Stimulated activated naive CD8-positive, alpha-beta T cell treated with anti-CD3 and anti-CD28 coated beads, Interleukin-15, amount 100 ng/mL, for 72 hours (primary cell): ENCODE results near the gene COL9A1.
A peak's percentile ranks its signal among the peaks of the same experiment; 100 is the strongest.

Experiments
- ATAC-seq: fragments of 150-1000 bp; cut with Tn5 transposase; 2 replicates; pipeline ENCODE4 v1.10.0; 2021; ENCODE audit warnings: mild to moderate bottlenecking, moderate library complexity
- DNase-seq, 2 donors: peaks; one replicate each; pipeline ENCODE4 v3.0.0; 2021 to 2022
- H3K27ac Mint-ChIP-seq, 2 donors: one replicate each; pipeline ENCODE4 v1.8.0; 2022; ENCODE audit warnings: mild to moderate bottlenecking in 2 of 2, mixed read lengths in 2 of 2, moderate library complexity in 2 of 2
- H3K27me3 Mint-ChIP-seq: one replicate; pipeline ENCODE4 v1.8.0; 2022; ENCODE audit warnings: mixed read lengths
- H3K4me1 Mint-ChIP-seq: one replicate; pipeline ENCODE4 v1.8.0; 2022; ENCODE audit warnings: mild to moderate bottlenecking, mixed read lengths
- H3K4me3 Mint-ChIP-seq, 2 donors: one replicate each; pipeline ENCODE4 v1.8.0; 2022; ENCODE audit warnings: mild to moderate bottlenecking in 2 of 2, mixed read lengths in 2 of 2, moderate library complexity in 1 of 2
- H3K9me3 Mint-ChIP-seq, 2 donors: one replicate each; pipeline ENCODE4 v1.8.0; 2022; ENCODE audit warnings: mixed read lengths in 2 of 2

COL9A1 gene

DNA sequence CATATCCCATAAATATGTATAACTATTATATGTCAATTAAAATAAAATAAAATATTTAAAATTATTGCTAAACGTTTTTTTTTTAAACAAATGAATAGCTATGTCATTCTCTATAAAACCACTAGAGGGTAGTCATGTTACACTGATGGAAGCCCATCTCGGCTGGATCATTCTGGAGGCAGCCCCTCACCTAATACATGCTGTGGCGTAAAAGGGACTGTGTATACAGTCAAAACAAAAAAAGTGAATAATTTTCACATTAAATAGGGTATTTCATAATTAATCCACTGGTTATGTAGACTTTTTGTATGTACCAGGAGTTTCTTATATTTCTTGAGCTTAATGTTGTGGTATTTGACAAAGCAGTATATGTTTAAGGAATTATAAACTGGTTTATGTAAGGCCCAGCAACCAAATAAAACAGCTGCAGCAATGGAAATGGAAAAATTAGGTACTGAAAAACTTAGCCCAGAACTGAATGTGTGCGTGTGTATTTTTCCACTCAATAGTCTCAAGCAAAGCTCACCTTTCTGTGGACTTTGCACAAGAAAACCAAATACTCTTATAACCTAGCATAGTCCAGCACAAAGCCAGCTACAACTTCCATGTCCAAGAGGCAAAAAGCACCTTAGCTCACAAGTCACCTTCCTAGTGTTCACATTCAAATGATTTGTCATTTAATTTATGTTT, 81.7 kb downstream of the COL9A1 start:
- no peak for DNase-seq
- ATAC-seq, result peak; percentile 57

DNA sequence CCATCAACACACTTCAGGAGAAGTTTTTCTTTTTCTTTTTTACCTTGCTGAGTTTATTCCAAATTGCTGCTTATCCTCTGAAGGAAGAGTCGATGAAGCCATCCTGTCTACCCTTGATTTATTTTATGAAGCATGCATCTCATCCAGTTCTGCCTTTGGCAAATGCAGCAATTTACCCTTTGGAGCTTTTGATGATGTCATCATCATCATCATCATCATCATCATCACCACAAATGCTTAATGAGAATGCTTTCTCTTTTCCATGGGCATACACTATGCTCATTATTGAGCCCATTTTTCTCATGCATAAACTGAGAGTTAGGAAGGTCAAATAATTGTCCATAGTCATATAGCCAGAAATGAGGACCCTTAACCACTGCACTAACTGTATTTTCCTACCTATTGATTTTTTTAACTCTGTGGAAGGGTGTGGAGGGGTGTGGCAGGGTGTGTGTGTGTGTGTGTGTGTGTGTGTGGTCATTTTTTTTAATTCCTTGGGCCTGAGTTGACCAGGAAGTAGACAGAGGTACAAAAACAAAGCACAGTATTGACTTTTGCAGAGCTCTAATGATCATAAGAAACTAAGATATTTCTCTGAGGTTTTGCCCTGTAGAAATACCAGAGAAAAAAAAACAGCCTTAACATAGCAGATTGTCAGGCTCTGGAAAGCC, 82.8 kb downstream of the COL9A1 start:
- ATAC-seq (no peak), DNase-seq (no peak)
- Mint-ChIP-seq H3K27ac (no peak overlapping the region), H3K27me3 (peaks cover 23% of the 10 kb centered on the region), H3K9me3 (no peaks in the 10 kb centered on the region), H3K4me1 (no peaks in the 10 kb centered on the region), H3K4me3 (no peak overlapping the region)

More for the DNA sequence above, 81.7 kb downstream of the COL9A1 start:
- Mint-ChIP-seq H3K4me3 (no peak overlapping the region), H3K27me3 (peaks cover 23% of the 10 kb centered on the region), H3K9me3 (no peaks in the 10 kb centered on the region), H3K27ac (no peak overlapping the region), H3K4me1 (no peaks in the 10 kb centered on the region)

DNA sequence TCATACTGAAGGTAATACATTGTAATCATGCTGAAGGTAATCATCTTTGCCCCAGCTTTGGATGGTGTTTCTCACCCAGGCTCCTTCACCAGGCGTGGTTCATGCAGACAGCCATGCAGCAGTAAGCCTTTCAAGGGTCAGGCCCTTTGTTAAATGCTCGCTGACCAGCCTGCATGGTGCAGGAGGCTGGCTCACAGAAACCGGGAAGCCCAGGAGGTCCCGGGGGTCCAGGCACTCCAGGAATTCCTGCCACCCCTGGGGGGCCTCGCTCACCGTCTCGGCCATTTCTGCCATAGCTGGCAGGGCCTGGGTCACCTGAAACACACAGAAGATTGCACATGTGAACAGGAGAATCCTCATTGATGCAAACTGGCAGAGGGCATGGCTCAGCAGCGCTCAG, 86.1 kb downstream of the COL9A1 start:
- ATAC-seq (peak; percentile 26), DNase-seq (no peak)
- Mint-ChIP-seq H3K27me3 (peaks cover 14% of the 10 kb centered on the region), H3K9me3 (no peaks in the 10 kb centered on the region), H3K4me1 (no peaks in the 10 kb centered on the region), H3K27ac (no peak overlapping the region), H3K4me3 (no peak overlapping the region)

DNA sequence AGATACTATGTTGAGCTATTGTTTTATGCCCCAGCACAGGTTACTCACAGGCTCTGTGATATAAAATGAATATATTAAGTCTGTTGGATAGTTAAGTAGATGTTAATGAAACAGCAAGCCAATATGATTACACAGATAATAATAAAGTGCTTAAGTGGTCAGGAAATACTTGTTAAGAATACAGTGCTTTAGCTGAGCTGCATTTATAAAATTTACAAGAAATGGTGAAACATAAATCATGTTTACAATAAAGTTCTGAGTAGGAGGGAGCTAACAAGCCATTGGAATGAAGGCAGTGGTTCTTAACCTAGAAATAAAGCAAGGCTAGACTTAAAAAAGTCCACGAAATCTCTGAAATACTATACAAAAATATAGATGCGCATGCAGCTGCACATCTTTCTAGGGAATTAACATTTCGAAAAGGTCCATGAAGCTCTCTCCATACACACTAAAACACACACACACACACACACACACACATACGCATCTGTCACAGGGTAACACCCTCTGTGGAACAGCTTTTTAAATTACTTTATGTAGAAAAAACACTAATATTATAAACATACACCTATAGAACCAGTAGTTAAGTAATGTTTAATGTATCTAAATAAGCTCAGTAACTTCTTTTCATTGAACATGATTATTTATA, 87.3 kb downstream of the COL9A1 start:
- no peak overlapping the region for H3K27ac Mint-ChIP-seq
- DNase-seq (no peak), ATAC-seq (no peak)
- H3K9me3 Mint-ChIP-seq, result no peaks in the 10 kb centered on the region
- H3K4me1 Mint-ChIP-seq, result no peaks in the 10 kb centered on the region
- peaks cover 14% of the 10 kb centered on the region for H3K27me3 Mint-ChIP-seq
- H3K4me3 Mint-ChIP-seq, result no peak overlapping the region

DNA sequence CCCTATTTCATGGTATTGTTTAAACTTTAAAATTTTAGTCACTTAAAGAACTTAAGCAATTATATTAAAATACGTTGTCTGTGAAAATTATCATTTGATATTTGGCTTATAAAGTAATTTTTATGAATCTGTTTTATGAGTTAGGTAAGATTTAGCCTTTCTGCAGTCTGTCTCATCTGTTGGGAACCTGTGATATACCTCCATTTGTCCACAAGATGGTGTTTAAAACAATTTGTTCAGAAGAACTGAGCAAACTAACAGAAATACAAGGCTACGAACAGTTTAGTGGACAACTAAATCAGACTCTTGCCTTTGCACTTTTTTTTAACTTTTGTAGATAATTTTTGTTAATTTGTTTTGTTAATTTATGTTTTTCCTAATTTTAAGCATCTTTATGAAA, 92.4 kb downstream of the COL9A1 start:
- H3K9me3 Mint-ChIP-seq, result no peaks in the 10 kb centered on the region

DNA sequence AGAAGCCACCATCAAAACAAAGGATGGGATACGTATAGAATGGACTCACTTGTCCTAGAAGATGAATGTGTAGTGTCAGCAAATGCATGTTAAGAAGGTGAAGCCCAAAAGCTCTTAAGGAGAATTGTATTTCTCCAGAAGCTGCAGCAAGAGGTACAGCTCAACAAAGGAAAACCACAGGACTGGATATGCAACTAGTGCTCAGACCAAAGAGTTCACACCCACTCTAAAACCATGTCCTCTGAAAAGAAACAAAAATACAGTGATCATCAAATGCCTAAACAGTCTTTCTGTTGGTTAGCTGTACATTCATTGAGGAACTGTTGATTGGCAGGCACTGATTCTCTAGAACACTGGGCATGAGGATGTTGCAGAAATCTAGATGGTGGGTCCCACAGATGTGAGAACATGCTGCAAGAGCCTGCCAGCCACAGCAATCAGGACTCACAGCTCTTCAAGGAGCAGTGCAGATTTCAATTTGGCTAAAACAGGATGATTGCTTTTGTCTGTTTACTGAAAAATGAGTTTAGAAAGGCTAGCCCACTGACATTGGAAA, 94.6 kb downstream of the COL9A1 start:
- Mint-ChIP-seq H3K9me3 (no peaks in the 10 kb centered on the region), H3K27me3 (no peaks in the 10 kb centered on the region), H3K4me1 (no peaks in the 10 kb centered on the region), H3K27ac (no peak overlapping the region), H3K4me3 (no peak overlapping the region)
- ATAC-seq (no peak), DNase-seq (no peak)

More for the DNA sequence above, 92.4 kb downstream of the COL9A1 start:
- H3K4me1 Mint-ChIP-seq, result no peaks in the 10 kb centered on the region
- DNase-seq, result no peak
- no peaks in the 10 kb centered on the region for H3K27me3 Mint-ChIP-seq
- ATAC-seq, result no peak
- no peak overlapping the region for H3K4me3 Mint-ChIP-seq
- no peak overlapping the region for H3K27ac Mint-ChIP-seq

DNA sequence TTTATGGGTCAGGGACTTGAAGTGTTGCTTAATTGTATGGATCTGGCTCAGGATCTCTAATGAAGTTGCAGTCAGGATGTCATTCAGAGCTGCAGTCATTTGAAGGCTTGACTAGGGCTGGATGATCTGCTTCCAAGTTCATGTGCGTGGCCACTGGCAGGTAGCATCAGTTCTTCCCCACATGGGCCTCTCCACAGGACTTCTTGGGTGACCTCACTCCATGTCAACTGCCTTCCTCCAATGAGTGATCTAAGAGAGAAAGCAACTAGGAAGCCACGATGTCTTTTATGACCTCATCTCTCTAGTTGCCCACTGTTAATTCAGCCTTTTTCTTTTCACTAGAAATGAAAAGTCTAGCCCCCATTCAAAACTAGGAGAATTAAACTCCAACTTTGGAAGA, 104.1 kb downstream of the COL9A1 start:
- no peak overlapping the region for H3K27ac Mint-ChIP-seq
- DNase-seq, result no peak
- no peaks in the 10 kb centered on the region for H3K4me1 Mint-ChIP-seq
- no peak overlapping the region for H3K4me3 Mint-ChIP-seq
- H3K9me3 Mint-ChIP-seq, result no peaks in the 10 kb centered on the region
- ATAC-seq, result no peak
- H3K27me3 Mint-ChIP-seq, result peaks cover 13% of the 10 kb centered on the region

DNA sequence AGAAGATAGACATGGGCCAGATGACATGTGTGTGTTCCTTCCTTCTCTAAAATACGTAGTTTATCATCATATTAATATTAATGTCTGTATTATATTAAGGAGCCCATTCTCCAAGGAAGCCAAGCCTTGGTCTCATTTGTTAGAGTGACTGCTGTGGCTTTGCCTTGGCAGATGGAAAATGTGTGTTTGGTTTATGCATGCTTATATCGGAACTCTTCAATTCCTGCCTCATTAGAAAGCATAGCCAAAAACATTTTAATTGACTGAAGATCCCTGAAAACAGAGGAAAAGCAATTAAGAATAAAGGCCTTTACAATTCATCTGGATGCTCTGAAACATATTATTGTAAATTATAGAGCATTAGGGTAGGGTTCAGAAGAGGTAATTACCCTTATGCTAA, 106.4 kb downstream of the COL9A1 start:
- H3K4me1 Mint-ChIP-seq, result no peaks in the 10 kb centered on the region
- H3K9me3 Mint-ChIP-seq, result no peaks in the 10 kb centered on the region

DNA sequence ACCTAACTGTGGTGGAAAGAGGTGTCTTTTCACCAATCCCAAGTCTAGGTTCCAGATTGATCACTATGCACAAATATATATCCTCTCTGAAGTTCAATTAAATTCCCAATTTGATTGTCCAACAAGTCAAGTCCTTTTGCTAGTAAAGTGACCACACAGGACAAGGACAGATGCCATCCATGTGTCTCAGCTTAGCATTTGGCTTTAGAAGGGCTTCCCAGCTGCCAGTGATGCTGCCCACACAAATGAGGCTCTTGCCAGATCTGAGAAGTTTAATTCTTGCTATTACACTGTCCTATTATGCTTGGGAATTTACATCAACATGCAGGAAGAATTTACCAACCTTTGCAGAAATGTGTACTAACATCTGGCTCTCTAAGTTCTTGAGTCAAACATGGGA, 108.5 kb downstream of the COL9A1 start:
- H3K4me3 Mint-ChIP-seq, result no peak overlapping the region
- no peak for DNase-seq
- peaks cover 30% of the 10 kb centered on the region for H3K27me3 Mint-ChIP-seq
- no peak for ATAC-seq
- no peaks in the 10 kb centered on the region for H3K4me1 Mint-ChIP-seq
- no peaks in the 10 kb centered on the region for H3K9me3 Mint-ChIP-seq
- no peak overlapping the region for H3K27ac Mint-ChIP-seq

More for the DNA sequence above, 106.4 kb downstream of the COL9A1 start:
- no peak overlapping the region for H3K27ac Mint-ChIP-seq
- no peak for DNase-seq
- no peak overlapping the region for H3K4me3 Mint-ChIP-seq
- H3K27me3 Mint-ChIP-seq, result peaks cover 30% of the 10 kb centered on the region
- ATAC-seq, result no peak

DNA sequence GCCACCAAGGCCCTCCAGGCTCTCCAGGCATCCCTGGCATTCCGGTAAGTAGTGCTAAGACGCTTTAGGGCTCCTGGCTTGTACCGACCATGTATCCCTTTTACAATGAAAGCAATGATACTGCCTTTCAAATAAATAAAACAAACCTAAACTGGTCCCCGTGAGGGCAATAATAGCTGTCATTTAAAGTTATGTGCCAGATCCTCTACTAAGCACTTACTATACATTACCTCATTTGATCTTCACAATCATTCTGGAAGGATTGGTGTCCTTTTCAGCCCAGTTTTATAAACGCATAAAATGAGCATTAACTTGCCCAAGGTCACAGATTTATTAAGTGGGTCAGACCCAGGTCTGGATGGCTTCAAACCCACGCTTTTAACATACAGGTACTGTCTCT, 114.7 kb downstream of the COL9A1 start:
- Mint-ChIP-seq H3K4me3 (no peak overlapping the region), H3K9me3 (no peaks in the 10 kb centered on the region), H3K4me1 (no peaks in the 10 kb centered on the region), H3K27ac (no peak overlapping the region), H3K27me3 (peaks cover 11% of the 10 kb centered on the region)
- ATAC-seq, result no peak
- no peak for DNase-seq

DNA sequence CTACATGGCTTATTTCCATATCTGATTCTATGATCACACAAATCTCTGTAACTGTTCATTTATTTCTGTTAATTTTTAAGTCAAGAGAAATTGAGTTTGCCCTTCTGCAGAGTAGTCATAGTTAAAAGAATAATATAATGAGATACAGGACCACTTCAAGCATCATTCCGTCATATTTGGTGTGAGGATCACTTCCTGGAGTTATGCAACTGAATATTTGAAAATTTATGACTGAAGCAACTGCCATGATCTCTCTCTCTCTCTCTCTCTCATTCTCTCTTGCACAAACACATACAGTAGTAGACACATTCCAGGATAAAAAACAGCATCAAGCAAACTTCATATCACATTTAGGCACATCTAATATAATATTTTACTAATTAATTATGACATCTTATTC, 116.4 kb downstream of the COL9A1 start:
- H3K9me3 Mint-ChIP-seq, result no peaks in the 10 kb centered on the region
- no peak for ATAC-seq

DNA sequence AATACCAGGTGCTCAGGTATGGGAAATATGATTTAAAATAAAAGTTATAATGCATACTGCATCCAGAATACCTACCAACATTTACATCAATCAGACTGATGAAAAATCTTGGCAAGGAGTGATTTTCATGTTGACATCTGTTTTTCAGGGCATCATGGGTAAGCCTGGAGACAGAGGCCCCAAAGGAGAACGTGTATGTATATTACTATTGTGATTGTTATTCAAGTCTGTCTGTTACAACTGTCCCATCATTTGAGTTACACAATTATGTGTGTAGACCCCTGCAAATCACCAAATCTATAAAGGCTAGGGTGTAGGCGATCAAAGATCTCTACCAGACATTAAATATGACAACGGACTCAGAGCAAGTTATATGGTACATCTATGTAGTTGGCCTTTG, 118.2 kb downstream of the COL9A1 start:
- no peaks in the 10 kb centered on the region for H3K27me3 Mint-ChIP-seq
- ATAC-seq, result no peak
- H3K4me3 Mint-ChIP-seq, result no peak overlapping the region
- H3K9me3 Mint-ChIP-seq, result no peaks in the 10 kb centered on the region
- no peak for DNase-seq
- no peak overlapping the region for H3K27ac Mint-ChIP-seq
- H3K4me1 Mint-ChIP-seq, result no peaks in the 10 kb centered on the region

More for the DNA sequence above, 116.4 kb downstream of the COL9A1 start:
- no peak for DNase-seq
- no peaks in the 10 kb centered on the region for H3K4me1 Mint-ChIP-seq
- no peaks in the 10 kb centered on the region for H3K27me3 Mint-ChIP-seq
- no peak overlapping the region for H3K27ac Mint-ChIP-seq
- no peak overlapping the region for H3K4me3 Mint-ChIP-seq

DNA sequence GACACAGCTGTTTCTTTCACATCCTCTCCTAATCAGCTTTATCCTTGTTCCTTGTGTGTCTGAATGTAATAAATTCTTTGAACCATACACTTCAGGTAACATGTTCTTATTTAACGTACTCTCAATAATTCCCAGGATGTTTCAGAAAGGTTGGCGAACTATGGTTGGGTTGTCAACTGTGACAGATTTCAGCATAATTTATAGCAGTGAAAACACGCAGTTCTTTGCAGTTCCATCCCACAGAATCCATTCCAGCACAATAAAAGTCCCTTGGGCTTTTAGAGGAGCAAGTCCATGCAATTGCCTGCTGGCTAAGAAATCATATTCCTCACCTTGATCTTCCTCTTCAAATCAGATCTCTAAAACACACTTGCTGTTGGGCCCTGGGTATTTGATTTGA, 119.3 kb downstream of the COL9A1 start:
- no peak overlapping the region for H3K4me3 Mint-ChIP-seq
- H3K4me1 Mint-ChIP-seq, result no peaks in the 10 kb centered on the region
- no peak for DNase-seq
- no peaks in the 10 kb centered on the region for H3K27me3 Mint-ChIP-seq
- no peak overlapping the region for H3K27ac Mint-ChIP-seq
- H3K9me3 Mint-ChIP-seq, result no peaks in the 10 kb centered on the region
- no peak for ATAC-seq

DNA sequence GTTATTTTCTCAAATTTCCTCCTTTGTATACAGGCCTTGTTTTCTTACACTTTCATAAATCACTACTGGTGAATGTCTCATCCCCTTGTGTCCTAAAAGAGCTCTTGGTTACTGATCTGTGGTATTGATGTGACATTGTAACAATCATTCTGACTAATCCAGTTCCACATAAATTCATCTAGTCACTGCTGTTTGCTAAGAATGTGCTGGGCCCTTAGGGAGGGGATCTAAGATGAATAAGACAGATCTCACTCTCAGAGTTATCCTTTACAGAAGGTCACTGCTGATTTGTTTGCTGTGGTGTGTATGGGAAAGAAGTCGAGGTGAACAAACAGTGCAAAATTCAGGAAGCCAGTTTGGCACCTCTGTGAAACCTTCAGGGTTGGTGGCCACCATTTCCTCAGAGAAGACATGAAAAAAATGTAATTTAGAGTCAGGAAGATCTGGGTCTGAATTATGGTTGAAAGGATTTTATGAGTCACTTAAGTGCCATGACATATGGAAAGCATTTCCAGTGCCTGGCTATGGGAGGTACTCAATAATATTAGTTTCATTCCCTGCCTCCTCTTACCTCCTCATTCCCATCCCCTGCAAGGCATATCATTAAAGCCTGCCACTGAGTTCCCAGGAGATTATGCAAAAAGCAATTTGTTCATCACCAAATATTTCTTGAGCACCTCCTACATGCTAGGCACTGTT, 121.8 kb downstream of the COL9A1 start:
- Mint-ChIP-seq H3K9me3 (no peaks in the 10 kb centered on the region), H3K27me3 (no peaks in the 10 kb centered on the region), H3K27ac (no peak overlapping the region), H3K4me3 (no peak overlapping the region), H3K4me1 (no peaks in the 10 kb centered on the region)
- DNase-seq (no peak), ATAC-seq (peak; percentile 62)

DNA sequence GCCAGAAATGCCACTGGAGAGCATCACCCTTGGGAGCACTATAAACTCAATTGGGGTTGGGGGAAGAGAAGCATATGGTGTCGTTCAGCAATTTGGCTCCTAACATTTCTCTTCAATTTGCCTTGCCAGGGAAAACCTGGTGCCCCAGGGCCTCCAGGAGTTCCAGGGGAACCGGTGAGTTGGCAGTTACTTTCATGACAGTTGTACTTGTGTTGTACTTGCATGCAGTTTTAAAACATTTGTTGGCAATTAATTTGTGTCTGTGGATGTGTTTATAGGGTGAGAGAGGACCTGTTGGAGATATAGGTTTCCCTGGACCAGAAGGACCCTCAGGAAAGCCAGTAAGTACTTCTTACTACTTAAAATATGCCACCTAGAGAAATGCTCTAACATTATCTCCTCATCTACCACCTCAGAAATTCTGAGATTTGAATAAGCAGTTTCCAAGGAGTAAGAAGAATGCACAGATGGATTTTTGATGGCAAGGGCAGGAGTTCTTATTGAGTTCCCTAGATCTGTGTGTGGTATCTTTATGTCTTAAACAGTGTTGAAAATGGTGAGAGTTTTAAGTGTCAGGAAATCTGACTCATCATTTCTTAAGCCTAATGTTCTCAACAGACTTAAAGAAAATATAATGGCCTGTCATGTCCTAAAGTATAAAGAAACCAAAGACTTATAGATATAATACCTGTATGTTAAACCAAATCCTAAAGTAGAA, 122.5 kb downstream of the COL9A1 start:
- H3K9me3 Mint-ChIP-seq, result no peaks in the 10 kb centered on the region
- H3K4me3 Mint-ChIP-seq, result no peak overlapping the region
- ATAC-seq, result no peak
- H3K27ac Mint-ChIP-seq, result no peak overlapping the region
- H3K4me1 Mint-ChIP-seq, result no peaks in the 10 kb centered on the region
- no peak for DNase-seq
- no peaks in the 10 kb centered on the region for H3K27me3 Mint-ChIP-seq
